Measurements from ENCODE around the gene TMEM184C. TPM values are rescaled to one million over a fixed set of nuclear protein-coding genes. Genes with fewer than 3 reads are reported as not detected.

Gene TMEM184C
- total RNA-seq, 1 experiment from 2014 or later: 43.7 TPM

DNA sequence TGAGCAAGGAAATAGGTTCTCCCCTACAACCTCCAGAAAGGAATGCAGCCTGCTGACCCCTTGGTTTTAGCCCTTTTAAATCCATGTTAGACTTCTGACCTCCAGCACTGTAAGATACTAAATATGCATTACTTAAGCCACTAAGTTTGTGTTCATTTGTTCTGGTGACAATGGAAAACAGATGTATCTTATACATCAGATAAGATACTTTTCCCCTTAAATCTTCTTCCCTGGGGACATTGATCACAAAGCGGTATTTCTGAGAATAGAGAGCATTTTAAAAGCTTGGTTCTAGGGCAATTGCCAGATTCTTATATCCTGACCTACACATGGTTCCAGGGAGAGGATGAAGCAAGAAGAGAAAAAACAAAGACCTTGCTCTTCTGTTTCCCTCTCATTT, 6.5 kb upstream of the TMEM184C start (continued):
- TF ChIP-seq, protein P1, sequence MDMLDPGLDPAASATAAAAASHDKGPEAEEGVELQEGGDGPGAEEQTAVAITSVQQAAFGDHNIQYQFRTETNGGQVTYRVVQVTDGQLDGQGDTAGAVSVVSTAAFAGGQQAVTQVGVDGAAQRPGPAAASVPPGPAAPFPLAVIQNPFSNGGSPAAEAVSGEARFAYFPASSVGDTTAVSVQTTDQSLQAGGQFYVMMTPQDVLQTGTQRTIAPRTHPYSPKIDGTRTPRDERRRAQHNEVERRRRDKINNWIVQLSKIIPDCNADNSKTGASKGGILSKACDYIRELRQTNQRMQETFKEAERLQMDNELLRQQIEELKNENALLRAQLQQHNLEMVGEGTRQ (CRISPR knock-in tag; IDR thresholded peaks at IDR 0.05): no peak

DNA sequence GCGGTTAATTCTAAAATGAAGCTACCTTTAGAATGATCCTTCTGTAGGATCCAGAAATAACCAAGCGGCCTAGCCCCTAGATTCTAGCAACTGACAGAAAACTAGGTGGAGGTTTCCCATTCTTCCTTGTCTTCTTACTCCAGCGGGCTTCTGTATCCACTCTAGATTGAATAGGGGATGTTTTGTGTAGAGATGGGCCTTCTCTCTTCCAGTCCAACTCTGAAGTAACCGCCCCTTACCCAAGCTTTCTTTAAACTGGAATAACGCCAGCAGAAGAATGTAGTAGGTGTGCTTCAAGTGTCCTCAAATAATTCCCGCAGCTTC, 386 bp upstream of the TMEM184C start:
- no peaks in the 10 kb centered on the region for H3K9me3 Mint-ChIP-seq
- ChIA-PET CTCF (interaction anchor here (1.0 to 3.2 kb wide), 13 partner anchors 11 to 607 kb away, joined by 3 to 40 read pairs (median 6); partner anchors contain the start of genes ARHGAP10 and PRMT9), POLR2A (interaction anchor here (0.8 to 1.5 kb wide), 12 partner anchors 9 to 250 kb away, joined by 3 to 17 read pairs (median 4); partner anchors contain the start of genes EDNRA and PRMT9)
- peaks cover 8% of the 10 kb centered on the region for H3K36me3 Mint-ChIP-seq
- no peaks in the 10 kb centered on the region; the same call in 1 of the 2 replicates for H3K27me3 Mint-ChIP-seq (ENCODE audit: low read depth)
- H3K27ac Mint-ChIP-seq: peak overlapping the region; percentile 98
- ATAC-seq (peak; percentile 23), DNase-seq (ENCODE audit: low spot score) (no peak)
- TF ChIP-seq, protein P2, sequence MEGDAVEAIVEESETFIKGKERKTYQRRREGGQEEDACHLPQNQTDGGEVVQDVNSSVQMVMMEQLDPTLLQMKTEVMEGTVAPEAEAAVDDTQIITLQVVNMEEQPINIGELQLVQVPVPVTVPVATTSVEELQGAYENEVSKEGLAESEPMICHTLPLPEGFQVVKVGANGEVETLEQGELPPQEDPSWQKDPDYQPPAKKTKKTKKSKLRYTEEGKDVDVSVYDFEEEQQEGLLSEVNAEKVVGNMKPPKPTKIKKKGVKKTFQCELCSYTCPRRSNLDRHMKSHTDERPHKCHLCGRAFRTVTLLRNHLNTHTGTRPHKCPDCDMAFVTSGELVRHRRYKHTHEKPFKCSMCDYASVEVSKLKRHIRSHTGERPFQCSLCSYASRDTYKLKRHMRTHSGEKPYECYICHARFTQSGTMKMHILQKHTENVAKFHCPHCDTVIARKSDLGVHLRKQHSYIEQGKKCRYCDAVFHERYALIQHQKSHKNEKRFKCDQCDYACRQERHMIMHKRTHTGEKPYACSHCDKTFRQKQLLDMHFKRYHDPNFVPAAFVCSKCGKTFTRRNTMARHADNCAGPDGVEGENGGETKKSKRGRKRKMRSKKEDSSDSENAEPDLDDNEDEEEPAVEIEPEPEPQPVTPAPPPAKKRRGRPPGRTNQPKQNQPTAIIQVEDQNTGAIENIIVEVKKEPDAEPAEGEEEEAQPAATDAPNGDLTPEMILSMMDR (IDR thresholded peaks at IDR 0.05): no peak
- TF ChIP-seq, protein P3, sequence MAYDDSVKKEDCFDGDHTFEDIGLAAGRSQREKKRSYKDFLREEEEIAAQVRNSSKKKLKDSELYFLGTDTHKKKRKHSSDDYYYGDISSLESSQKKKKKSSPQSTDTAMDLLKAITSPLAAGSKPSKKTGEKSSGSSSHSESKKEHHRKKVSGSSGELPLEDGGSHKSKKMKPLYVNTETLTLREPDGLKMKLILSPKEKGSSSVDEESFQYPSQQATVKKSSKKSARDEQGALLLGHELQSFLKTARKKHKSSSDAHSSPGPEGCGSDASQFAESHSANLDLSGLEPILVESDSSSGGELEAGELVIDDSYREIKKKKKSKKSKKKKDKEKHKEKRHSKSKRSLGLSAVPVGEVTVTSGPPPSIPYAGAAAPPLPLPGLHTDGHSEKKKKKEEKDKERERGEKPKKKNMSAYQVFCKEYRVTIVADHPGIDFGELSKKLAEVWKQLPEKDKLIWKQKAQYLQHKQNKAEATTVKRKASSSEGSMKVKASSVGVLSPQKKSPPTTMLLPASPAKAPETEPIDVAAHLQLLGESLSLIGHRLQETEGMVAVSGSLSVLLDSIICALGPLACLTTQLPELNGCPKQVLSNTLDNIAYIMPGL (CRISPR knock-in tag; IDR thresholded peaks at IDR 0.05): 0 out of 2 replicates have a peak, but pooled peaks have one; percentile 32
- peaks cover 20% of the 10 kb centered on the region for H3K4me1 Mint-ChIP-seq
- peak overlapping the region; percentile 97 for H3K4me3 Mint-ChIP-seq

DNA sequence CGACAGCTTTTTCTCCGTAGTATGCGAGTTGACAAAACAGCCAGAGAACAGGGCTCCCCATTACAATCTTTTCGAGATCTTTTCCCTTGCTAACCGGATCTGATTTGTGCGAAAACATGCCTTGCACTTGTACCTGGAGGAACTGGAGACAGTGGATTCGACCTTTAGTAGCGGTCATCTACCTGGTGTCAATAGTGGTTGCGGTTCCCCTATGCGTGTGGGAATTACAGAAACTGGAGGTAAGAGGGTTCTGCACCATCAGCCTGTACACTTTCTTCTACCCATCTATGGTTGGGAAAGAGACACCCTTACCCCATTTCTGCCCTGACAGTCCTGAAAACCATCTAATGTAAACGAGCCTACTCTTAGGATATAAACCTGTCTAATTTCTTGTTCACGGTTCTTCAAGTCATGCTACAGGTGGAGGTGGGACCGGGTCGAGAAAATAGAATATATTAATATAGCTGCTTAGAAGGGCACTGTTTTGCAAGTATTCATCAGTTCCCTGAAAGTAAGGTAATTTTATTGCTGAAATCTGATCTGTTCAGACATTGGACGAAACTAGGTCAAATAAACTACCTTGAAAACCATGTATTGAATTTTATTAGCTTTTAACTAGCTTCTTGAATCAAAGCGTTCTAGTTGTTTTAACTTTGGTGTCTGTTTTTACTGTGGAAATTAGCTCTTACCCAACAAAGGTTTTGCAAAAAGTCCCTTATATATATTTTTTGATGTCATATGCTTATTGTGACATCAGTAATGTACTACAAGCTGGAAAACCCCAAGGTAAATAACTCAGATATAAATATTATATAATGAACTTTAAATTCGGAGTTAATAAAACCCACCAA, 869 bp downstream of the TMEM184C start:
- ChIA-PET CTCF (interaction anchor here (1.0 to 3.2 kb wide), 13 partner anchors 11 to 608 kb away, joined by 3 to 40 read pairs (median 6); partner anchors contain the start of genes ARHGAP10 and PRMT9), POLR2A (interaction anchor here (0.6 to 1.5 kb wide), 10 partner anchors 8 to 249 kb away, joined by 3 to 17 read pairs (median 4); partner anchors contain the start of genes EDNRA and PRMT9)
- Mint-ChIP-seq H3K36me3 (peaks cover 12% of the 10 kb centered on the region), H3K4me3 (peak overlapping the region; percentile 97), H3K27me3 (ENCODE audit: low read depth) (no peaks in the 10 kb centered on the region; the same call in 1 of the 2 replicates), H3K9me3 (no peaks in the 10 kb centered on the region), H3K27ac (peak overlapping the region; percentile 98), H3K4me1 (peaks cover 24% of the 10 kb centered on the region)
- DNase-seq (ENCODE audit: low spot score) (no peak), ATAC-seq (no peak)
- no peak for TF ChIP-seq SOX15 (CRISPR knock-in tag; IDR thresholded peaks at IDR 0.05)
- TF ChIP-seq, protein P4, sequence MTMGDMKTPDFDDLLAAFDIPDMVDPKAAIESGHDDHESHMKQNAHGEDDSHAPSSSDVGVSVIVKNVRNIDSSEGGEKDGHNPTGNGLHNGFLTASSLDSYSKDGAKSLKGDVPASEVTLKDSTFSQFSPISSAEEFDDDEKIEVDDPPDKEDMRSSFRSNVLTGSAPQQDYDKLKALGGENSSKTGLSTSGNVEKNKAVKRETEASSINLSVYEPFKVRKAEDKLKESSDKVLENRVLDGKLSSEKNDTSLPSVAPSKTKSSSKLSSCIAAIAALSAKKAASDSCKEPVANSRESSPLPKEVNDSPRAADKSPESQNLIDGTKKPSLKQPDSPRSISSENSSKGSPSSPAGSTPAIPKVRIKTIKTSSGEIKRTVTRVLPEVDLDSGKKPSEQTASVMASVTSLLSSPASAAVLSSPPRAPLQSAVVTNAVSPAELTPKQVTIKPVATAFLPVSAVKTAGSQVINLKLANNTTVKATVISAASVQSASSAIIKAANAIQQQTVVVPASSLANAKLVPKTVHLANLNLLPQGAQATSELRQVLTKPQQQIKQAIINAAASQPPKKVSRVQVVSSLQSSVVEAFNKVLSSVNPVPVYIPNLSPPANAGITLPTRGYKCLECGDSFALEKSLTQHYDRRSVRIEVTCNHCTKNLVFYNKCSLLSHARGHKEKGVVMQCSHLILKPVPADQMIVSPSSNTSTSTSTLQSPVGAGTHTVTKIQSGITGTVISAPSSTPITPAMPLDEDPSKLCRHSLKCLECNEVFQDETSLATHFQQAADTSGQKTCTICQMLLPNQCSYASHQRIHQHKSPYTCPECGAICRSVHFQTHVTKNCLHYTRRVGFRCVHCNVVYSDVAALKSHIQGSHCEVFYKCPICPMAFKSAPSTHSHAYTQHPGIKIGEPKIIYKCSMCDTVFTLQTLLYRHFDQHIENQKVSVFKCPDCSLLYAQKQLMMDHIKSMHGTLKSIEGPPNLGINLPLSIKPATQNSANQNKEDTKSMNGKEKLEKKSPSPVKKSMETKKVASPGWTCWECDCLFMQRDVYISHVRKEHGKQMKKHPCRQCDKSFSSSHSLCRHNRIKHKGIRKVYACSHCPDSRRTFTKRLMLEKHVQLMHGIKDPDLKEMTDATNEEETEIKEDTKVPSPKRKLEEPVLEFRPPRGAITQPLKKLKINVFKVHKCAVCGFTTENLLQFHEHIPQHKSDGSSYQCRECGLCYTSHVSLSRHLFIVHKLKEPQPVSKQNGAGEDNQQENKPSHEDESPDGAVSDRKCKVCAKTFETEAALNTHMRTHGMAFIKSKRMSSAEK (CRISPR knock-in tag; IDR thresholded peaks at IDR 0.05; ENCODE audit: borderline replicate concordance): no peak
- TF ChIP-seq FOXJ3 (CRISPR knock-in tag; IDR thresholded peaks at IDR 0.05; ENCODE audit: borderline replicate concordance): no peak
- no peak for TF ChIP-seq NR3C1 (CRISPR knock-in tag; conservative IDR thresholded peaks at IDR 0.05; ENCODE audit: low read depth)
- TF ChIP-seq JAZF1 (CRISPR knock-in tag; IDR thresholded peaks at IDR 0.05): no peak
- no peak for TF ChIP-seq ZNF396 (CRISPR knock-in tag; IDR thresholded peaks at IDR 0.05; ENCODE audit: borderline replicate concordance)
- TF ChIP-seq, protein P5, sequence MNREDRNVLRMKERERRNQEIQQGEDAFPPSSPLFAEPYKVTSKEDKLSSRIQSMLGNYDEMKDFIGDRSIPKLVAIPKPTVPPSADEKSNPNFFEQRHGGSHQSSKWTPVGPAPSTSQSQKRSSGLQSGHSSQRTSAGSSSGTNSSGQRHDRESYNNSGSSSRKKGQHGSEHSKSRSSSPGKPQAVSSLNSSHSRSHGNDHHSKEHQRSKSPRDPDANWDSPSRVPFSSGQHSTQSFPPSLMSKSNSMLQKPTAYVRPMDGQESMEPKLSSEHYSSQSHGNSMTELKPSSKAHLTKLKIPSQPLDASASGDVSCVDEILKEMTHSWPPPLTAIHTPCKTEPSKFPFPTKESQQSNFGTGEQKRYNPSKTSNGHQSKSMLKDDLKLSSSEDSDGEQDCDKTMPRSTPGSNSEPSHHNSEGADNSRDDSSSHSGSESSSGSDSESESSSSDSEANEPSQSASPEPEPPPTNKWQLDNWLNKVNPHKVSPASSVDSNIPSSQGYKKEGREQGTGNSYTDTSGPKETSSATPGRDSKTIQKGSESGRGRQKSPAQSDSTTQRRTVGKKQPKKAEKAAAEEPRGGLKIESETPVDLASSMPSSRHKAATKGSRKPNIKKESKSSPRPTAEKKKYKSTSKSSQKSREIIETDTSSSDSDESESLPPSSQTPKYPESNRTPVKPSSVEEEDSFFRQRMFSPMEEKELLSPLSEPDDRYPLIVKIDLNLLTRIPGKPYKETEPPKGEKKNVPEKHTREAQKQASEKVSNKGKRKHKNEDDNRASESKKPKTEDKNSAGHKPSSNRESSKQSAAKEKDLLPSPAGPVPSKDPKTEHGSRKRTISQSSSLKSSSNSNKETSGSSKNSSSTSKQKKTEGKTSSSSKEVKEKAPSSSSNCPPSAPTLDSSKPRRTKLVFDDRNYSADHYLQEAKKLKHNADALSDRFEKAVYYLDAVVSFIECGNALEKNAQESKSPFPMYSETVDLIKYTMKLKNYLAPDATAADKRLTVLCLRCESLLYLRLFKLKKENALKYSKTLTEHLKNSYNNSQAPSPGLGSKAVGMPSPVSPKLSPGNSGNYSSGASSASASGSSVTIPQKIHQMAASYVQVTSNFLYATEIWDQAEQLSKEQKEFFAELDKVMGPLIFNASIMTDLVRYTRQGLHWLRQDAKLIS (CRISPR knock-in tag; IDR thresholded peaks at IDR 0.05; ENCODE audit: borderline replicate concordance): no peak; the same call in 1 of the 2 replicates
- no peak for TF ChIP-seq TEAD1 (CRISPR knock-in tag; IDR thresholded peaks at IDR 0.05)
- TF ChIP-seq, protein P6, sequence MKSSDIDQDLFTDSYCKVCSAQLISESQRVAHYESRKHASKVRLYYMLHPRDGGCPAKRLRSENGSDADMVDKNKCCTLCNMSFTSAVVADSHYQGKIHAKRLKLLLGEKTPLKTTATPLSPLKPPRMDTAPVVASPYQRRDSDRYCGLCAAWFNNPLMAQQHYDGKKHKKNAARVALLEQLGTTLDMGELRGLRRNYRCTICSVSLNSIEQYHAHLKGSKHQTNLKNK (CRISPR knock-in tag; IDR thresholded peaks at IDR 0.05): no peak
- no peak for TF ChIP-seq ZNF121 (CRISPR knock-in tag; IDR thresholded peaks at IDR 0.05)
- no peak for TF ChIP-seq TEAD4 (CRISPR knock-in tag; IDR thresholded peaks at IDR 0.05)
- TF ChIP-seq, protein P7, sequence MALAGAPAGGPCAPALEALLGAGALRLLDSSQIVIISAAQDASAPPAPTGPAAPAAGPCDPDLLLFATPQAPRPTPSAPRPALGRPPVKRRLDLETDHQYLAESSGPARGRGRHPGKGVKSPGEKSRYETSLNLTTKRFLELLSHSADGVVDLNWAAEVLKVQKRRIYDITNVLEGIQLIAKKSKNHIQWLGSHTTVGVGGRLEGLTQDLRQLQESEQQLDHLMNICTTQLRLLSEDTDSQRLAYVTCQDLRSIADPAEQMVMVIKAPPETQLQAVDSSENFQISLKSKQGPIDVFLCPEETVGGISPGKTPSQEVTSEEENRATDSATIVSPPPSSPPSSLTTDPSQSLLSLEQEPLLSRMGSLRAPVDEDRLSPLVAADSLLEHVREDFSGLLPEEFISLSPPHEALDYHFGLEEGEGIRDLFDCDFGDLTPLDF (CRISPR knock-in tag; IDR thresholded peaks at IDR 0.05): no peak

All from WTC11 (cell line).